GM18861 (cell line): ENCODE measurements around the gene MPEG1.

Experiments
- ATAC-seq: cut with Tn5 transposase; IDR thresholded peaks from one replicate; pipeline ENCODE4 v1.9.1; 2021; ENCODE audit not compliant: unreplicated experiment

The MPEG1 gene

GRCh38 chr11:59188954-59189353 is 23.8 kb downstream of the MPEG1 start:
- ATAC-seq, result no peak

GRCh38 chr11:59187587-59187986 is 25.1 kb downstream of the MPEG1 start:
- no peak for ATAC-seq

- no peak for ATAC-seq
These were observed 25.7 kb downstream of the MPEG1 start for GRCh38 chr11:59187035-59187434.

GRCh38 chr11:59186130-59186594 is 26.6 kb downstream of the MPEG1 start:
- ATAC-seq, result peak; percentile 58

- ATAC-seq, result no peak
These were observed 27.3 kb downstream of the MPEG1 start for GRCh38 chr11:59185386-59185945.

GRCh38 chr11:59184691-59185339 is 27.9 kb downstream of the MPEG1 start:
- ATAC-seq, result no peak

- ATAC-seq, result no peak
These were observed 29.0 kb downstream of the MPEG1 start for GRCh38 chr11:59183771-59184170.

GRCh38 chr11:59182457-59183151 is 30.1 kb downstream of the MPEG1 start:
- ATAC-seq, result no peak

- no peak for ATAC-seq
These were observed 30.8 kb downstream of the MPEG1 start for GRCh38 chr11:59181746-59182456.

- ATAC-seq, result no peak
These were observed 31.8 kb downstream of the MPEG1 start for GRCh38 chr11:59180907-59181306.

GRCh38 chr11:59180168-59180776 is 32.5 kb downstream of the MPEG1 start:
- no peak for ATAC-seq

GRCh38 chr11:59179121-59179520 is 33.6 kb downstream of the MPEG1 start:
- ATAC-seq, result no peak

- ATAC-seq, result no peak
These were observed 34.3 kb downstream of the MPEG1 start for GRCh38 chr11:59178402-59178801.

- ATAC-seq, result no peak
These were observed 36.4 kb downstream of the MPEG1 start for GRCh38 chr11:59176330-59176729.

GRCh38 chr11:59175091-59175501 is 37.6 kb downstream of the MPEG1 start:
- ATAC-seq, result no peak

GRCh38 chr11:59174664-59175033 is 38.1 kb downstream of the MPEG1 start:
- no peak for ATAC-seq

GRCh38 chr11:59173964-59174663 is 38.6 kb downstream of the MPEG1 start:
- no peak for ATAC-seq

GRCh38 chr11:59173080-59173963 is 39.4 kb downstream of the MPEG1 start:
- no peak for ATAC-seq

- ATAC-seq, result peak; percentile 29
These were observed 40.2 kb downstream of the MPEG1 start for GRCh38 chr11:59172345-59173079.
